HG02571 (cell line): ENCODE data around the gene TMEM131.
A peak's percentile ranks its signal among the peaks of the same experiment; 100 is the strongest.

Source experiments
- ATAC-seq: cut with Tn5 transposase; IDR thresholded peaks from one replicate; pipeline ENCODE4 v1.9.1; 2021; ENCODE audit warnings: mild to moderate bottlenecking, moderate library complexity; ENCODE audit not compliant: unreplicated experiment

The TMEM131 gene

DNA sequence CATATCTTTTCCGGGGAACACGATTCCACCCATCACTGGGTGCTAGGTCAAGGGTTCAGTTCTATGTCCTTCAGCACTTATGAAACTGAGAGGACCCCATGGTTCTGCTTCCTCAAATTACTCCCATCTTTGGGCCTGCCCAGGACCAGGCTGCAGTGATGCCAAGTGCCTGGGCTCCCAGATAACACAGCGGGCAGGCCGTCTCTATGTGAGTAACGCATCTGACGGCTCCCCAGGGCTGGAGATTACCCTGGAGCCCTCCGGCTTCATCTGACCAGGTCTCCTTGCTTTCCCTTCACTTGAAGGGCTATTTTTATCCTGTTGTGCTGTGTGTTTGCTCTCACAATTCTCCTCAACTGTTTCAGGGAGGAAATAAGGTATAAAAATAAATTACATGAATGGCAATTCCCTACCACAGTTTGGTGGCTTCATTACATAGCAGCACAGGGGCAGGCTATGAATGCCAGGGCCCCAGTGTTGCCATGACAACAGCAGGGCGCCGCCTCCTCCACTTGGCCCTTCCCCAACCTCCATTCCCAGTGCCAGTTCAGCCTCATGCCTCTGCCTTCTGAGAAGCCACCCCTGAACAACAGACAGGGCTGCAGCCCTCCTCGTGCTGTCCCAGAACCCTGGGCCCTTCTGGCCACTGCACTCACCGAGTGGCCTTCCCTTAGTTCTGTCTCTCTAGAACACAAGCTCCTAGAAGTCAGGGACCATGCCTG, 25.4 kb upstream of the TMEM131 start:
- no peak for ATAC-seq

DNA sequence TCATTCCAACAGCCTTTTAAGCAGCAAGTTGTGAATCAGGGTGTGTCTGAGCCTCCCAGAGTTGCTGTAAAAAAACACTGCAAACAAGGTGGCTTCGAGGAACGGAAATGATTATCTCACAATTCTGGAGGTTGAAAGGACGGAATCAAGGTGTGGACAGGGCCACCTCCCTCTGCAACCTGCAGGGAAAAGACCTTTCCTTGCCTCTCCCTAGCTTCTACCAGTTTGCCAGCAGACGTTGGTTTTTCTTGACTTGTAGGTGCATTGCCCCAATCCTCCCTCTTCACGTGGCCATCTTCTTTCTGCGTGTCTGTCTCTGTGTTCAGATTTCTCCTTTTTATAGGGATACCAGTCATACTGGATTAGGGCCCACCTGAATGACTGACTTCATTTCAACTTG, 24.8 kb upstream of the TMEM131 start:
- ATAC-seq = no peak

DNA sequence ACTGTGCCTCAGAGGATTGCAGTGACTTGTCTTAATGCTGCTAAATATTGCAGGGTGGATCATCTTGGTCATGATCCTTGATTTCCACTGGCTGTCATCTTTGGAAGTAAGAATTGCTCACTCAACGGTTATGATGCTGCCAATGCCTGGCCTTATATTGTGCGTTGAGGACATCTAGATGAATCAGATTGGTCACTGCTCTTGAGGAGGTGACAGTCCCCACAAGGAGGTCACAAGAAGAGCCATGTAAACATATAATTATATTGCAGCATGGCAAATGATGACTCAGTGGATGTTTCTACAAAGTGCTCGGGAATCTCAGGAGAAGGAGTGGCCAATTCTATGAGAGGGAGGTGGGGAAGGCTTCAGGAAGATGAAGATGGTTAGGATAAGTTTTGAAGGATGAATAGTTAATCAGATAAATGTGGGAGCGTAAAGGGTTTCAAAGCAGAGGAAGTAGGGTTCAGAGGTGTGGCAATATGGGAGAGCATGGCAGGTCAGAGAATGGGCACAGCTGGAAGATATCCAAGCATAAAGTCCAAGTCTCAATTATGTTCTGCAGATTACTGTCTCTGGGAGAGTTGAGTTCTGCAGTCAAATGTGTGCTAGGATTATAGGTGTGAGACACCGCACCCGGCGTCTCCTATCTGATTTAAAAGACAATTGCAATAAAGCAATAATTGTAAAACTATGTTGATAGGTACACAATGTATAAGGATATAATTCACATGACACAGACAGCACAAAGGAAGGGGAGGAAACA, 21.3 kb upstream of the TMEM131 start:
- no peak for ATAC-seq

DNA sequence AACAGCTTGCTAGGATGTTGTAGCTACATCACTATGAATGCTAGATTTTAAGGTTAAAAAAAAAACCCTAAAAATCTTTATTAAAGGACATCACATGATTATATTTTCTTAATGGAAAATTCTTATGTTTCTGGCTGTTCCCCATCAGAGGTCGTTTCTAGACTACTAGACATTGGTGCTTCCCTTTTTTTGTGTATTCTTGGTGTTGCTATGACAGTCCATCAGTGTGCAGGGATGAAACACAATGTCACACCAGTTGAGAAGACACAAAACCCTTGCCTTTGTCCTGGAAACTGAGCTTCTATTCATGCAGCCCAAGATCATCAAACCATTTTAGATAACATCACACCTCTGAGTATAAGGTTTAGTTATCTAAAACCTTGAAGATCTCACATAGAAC, 19.9 kb upstream of the TMEM131 start:
- no peak for ATAC-seq

DNA sequence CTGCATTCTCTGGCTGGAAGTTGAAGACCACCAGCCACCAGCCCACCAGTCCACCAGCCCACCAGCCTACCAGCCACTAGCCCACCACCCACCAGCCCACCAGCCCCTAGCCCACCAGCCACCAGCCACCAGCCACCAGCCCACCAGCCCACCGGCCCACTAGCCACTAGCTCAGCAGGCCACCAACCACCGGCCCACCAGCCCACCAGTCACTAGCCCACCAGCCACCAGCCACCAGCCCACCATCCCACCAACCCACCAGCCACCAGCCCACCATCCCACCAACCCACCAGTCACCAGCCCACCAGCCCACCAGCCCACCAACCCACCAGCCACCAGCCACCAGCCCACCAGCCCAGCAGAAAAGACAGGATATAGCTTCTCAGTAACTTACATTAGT, 18.6 kb upstream of the TMEM131 start:
- ATAC-seq = no peak

DNA sequence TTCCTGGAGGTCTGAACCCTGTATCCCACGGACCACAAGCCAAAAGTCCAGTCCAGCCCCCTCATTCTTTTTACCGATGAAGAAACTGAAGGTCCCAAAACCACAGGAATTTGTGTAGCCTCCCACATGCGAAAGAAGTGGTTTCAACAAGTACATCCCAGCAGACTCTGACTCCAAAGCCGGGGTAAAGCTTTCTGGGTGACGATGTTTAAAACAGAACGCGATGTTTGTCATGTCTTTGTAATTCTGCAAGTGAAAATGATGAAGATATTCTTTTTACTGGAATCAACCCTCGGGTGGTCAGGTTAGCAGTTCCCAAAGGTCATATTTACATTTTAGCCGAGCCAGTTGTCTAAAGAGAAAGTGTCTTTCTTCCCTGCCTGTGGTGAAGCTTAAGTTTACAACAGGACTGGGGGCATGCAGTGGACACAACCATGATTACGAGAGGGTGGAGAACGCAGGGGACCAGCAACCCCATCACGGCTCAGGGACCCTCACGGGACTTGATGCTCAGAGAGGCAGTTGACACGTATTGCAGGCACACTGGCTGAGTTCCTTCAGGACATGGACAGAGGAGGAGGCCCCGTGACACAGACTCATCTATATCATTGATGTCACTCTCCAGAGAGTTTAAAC, 17.8 kb upstream of the TMEM131 start:
- ATAC-seq = no peak

DNA sequence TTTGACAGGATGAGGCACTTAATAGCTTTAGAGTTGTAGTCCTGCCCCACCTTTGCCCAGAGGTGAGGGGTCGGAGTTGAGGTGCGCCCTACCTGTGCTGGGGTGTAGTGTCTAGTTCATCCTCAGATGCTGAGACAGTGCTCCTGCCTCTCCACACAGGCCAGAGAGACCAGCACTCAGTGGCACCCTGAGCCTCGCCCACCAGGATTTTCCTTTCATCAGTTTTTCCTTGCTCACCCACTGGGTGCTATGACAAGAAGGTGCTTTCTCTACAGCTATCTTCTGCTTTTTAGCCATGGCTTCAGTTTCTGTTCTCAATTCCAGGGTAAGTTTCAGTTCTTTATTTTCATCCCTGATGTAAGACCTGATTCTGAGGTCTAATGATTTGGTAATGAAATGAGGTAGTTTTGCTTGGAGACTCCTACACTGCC, 16.8 kb upstream of the TMEM131 start:
- peak; percentile 84 for ATAC-seq

DNA sequence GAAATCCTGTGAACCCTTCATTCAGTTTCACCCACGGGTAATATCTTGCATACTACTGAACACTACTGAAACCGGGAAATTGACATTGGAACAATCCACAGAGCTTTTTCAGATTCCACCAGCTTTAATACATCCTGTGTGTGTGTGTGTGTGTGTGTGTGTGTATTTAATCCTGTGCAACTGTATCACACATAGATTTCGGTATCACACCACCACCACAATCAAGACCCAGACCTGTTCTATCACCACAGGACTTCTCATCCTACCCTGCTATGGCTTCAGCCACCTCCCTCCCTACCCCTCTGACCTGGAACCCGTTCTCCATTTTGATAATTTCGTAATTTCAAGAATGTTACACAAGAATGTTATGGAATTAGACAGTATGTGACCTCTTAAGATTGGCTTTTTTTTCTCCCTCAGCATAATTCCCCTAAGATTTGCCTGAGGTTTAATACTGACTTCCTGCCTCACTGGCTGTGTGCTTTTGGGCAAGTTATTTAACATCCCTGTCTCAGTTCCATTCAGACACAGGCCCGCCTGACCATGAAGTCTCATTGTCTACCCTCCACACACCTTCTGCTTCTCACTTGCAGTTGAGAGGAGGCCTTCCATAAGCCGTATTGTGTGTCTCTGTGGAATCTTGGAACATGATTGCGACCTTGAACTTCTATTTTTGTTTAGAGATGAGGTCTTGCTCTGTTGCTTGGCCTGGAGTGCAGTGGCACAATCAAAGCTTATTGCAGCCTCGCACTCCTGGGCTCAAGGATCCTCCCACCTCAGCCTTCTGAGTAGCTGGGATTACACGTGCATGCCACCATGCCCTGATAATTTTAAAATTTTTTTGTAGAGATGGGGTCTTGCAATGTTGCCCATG, 14.4 kb upstream of the TMEM131 start:
- no peak for ATAC-seq

DNA sequence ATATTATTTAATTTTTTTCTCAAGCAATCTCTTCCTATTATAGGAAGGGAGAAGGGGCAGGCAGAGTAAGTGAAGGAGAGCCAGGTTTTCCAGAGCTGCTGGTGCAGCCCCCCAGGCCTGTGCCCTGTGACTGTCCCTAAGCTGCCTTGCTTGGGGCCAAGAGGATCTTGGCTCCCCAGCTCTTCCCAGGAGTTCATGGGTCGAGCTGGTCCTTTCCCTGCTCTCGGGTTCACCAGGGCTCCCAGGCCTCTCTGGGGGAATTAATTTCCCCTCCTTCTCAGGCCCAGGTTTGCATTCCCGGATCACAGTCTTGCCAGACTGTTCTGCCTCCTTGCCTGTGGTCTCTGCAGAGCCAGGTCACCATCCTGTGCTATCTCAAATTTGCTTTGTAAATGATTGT, 12.7 kb upstream of the TMEM131 start:
- no peak for ATAC-seq

DNA sequence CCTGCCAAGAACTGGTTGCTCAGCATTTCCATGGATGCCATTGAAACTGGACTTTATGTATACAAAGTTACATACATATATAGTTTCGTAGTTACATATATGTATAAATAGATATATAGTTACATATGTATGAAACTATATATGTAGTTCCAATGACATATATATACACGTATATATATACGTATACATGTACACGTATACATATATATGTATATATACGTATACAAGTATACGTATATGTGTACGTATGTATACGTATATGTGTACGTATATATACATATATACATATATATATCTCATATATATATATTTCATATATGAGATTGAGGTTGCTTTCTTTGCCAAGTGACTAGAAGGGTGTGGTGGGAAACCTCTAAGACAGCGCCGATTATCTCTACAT, 10.6 kb upstream of the TMEM131 start:
- no peak for ATAC-seq

DNA sequence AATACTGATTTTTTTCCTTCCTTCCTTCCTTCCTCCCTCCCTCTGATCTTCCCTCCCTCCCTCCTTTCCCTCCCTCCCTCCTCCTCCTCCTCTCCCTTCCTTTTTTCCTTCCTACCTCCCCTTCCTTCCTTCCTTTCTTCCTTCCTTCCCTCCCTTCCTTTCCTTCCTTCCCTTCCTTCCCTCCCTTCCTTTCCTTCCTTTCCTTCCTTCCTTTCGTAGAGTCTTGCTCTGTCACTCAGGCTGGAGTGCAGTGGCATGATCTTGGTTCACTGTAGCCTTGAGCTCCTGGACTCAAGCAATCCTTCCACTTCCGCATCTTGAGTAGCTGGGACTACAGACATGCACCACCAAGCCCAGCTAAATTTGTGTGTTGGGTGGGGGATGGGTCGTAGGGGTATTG, 8.9 kb upstream of the TMEM131 start:
- no peak for ATAC-seq

DNA sequence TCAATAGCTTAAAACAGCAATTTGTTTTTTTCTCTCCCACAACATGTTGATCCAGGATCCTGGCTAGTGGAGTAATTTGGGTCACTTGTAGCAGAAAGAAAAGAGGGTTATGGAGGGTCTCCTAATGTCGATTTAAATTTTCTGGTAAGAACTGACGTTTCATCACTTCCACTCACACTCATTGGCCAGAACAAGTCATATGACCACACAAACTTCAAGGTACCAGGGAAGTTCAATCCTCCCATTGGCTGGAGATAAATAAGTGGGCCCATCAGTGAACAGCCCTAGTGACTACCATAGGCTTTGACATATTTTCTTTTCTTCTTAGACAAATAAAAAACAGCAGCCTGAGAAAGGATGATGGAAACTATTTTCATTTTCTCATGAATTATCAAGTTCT, 8.3 kb upstream of the TMEM131 start:
- ATAC-seq = no peak

DNA sequence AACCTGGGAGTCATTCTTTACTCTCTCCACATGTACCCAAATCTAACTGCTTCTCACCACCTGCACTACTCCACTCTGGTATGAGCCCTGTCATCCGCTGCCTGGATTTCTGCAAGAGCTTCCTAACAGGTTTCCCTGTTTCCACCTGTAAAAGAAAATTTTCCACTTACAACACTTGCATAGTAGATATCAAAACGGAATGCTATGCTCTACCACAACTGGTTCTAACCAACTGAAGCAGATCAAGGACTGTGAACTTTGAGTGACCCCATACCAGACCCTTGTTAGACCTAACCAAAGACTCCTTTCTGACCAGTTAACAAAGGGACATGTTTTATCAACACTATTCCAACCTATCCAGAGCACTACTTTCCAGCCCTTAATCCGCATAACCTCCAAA, 3.8 kb upstream of the TMEM131 start:
- no peak for ATAC-seq

DNA sequence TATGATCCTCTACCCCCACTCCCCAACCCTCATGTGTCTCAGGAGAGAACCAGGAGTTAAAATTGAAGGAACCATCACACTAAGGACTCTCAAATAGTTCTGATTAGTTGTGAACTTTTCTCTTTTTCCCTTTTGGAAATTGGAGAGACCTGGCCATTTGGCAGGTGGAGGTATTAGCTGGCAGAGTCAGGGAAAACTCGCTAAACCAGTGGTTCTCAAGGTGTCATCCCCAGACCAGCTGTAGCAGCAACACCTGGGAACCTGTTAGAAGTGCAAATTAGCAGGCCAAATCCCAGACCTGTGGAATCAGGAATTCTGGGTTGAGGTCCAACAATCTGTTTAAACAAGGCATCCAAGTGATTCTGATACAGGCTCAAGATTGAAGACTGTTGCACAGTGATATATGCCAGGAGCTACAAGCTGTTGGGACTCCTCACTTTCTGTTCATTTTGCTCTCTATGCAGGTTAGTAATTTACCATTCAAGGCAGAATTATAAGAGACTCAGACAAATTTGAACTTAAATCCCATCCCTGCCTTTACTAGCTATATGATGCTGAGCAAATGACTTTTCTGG, 2.8 kb upstream of the TMEM131 start:
- ATAC-seq = no peak

DNA sequence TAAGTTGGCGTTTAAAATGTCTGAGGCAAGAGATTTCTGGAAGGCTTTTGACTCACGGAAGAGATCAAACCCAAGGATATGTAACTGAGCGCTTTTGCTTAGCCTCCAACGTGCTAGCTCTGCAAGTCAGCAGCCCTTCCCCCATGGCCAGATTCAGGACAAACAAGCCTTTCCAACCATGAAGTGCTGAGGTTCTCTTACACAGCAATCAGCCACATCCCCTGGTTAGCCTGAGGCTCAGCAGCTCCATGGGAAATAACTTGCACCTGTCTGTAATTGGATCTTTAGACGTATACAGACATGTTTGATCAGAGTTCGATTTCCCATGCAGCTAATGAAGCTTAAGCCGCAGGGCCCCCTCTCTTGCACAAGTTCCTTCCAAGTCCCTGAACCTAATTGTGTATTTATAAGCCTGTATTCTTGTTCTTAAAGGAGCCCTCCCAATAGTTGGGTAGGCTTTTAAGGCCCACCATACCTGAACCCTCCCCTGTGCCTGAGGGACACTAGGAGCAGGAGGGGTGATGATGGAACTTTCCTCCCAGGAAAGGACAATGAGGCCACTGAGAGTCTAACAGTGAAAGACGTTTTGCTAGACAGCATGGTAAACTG, 2.1 kb upstream of the TMEM131 start:
- no peak for ATAC-seq

DNA sequence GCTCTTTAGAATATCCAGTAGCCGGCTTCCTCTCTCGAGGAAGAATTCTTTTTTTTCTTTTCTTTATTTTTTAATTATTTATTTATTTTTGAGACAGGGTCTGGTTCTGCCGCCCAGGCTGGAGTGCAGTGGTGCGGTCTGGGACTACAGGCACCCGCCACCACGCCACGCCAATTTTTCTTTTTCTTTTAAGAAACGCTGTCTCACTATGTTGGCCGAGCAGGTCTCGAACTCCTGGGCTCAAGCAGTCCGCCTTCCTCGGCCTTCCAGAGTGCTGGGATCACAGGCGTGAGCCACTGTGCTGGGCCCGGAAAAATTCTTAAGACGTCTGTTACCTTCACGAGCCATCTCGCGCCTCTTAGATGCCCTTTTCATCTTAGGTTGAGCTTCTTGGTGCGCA, 931 bp upstream of the TMEM131 start:
- no peak for ATAC-seq

DNA sequence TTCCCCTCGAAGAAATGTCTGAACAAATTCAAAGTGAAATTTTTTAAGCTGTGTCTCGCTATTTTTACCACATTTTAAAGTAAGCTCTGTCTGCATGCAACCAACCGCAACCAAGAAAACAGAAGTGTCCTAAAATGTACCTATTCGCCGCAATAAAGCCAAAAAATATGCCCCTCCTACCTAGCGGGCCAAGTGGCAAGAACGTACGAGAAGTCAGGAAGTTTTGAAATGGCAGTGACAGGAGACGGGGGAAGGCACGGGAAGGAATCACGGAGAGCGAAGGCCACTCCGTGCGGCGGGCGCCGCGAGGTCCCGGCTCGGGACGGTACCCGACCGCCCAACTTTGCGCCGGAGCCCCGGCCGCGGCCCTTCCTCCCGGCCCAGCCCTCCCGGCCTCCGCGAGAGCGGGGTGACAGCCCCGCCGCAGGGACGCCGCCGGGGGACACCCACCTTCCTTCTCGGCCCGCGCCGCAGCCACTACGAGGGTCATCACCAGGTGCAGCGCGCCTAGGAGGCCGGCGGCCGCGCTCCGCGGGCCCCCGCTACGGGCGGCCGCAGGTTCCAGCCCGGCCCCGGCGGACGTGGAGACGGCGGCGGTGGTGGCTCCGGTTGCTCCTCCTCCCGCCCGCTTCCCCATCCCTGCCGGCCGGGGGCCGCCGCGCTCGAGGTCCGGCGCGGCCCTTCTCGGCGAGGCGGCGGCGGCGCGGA, 568 bp downstream of the TMEM131 start:
- peak; percentile 32 for ATAC-seq

DNA sequence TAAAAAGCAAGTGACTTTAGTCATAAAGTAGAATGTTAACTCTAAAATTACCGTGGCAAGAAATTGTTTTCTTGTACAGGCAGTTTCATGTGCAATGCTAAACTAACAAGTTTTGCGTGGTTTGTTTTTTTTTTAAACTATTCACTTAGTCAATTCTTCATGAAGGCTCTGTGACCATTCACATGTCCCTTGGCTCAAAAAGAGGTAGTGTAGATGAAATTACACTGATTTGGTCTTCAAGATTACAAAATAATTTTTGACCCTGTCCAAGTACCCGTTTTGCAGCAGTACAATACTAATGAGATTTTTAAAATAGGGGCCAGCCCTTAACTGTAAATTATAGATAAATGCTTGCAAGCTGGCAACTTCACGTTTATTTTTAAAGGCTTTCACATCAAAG, 1.3 kb downstream of the TMEM131 start:
- no peak for ATAC-seq

DNA sequence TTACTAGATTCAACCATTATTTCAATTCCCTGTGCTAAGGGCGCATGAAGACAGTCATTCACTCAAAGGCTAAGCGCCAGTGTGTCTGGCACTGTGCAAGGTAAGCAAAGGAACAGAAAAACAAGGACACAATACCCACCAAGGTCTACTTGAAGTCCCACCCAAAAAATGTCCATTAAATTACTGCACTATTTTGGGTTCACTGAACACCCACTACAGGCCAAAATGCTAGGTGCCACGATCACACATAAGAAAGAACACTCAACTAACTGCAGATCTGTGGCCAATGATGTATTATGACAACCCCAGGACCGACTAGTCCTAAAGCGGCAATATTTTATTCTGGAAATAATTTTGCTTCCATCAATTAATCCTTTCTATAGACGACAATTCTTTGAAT, 1.8 kb downstream of the TMEM131 start:
- no peak for ATAC-seq
